ENCODE results near the gene DOCK1.

DOCK1 gene

GRCh38 chr10:127234306-127234800 lies 329.1 kb downstream of the DOCK1 start:
- FAIRE-seq: no peak

GRCh38 chr10:127236266-127236665 lies 331.0 kb downstream of the DOCK1 start:
- DNase-seq (ENCODE audit: insufficient read length, low spot score): no peak
- FAIRE-seq: no peak
- TF ChIP-seq PAX5 (IDR thresholded peaks at IDR 0.05; ENCODE audit: insufficient read depth, low read length, severe bottlenecking) (no peak), POLR2A (IDR thresholded peaks at IDR 0.05; ENCODE audit: low read depth, low read length) (no peak), POLR2AphosphoS5 (IDR thresholded peaks at IDR 0.05; ENCODE audit: low read depth, low read length) (no peak), POU2F2 (IDR thresholded peaks at IDR 0.05; ENCODE audit: low read depth, low read length) (no peak), SPI1 (IDR thresholded peaks at IDR 0.05; ENCODE audit: low read depth, low read length) (no peak)

More at GRCh38 chr10:127234306-127234800, 329.1 kb downstream of the DOCK1 start:
- TF ChIP-seq POLR2AphosphoS5 (IDR thresholded peaks at IDR 0.05; ENCODE audit: low read depth, low read length): no peak
- TF ChIP-seq PAX5 (IDR thresholded peaks at IDR 0.05; ENCODE audit: insufficient read depth, low read length, severe bottlenecking): no peak
- TF ChIP-seq TAF1 (IDR thresholded peaks at IDR 0.05; ENCODE audit: low read depth, low read length): no peak
- TF ChIP-seq SPI1 (IDR thresholded peaks at IDR 0.05; ENCODE audit: low read depth, low read length): no peak
- no peak for TF ChIP-seq POU2F2 (IDR thresholded peaks at IDR 0.05; ENCODE audit: low read depth, low read length)
- TF ChIP-seq POLR2A (IDR thresholded peaks at IDR 0.05; ENCODE audit: low read depth, low read length): no peak
- no peak for DNase-seq (ENCODE audit: insufficient read length, low spot score)

- DNase-seq (ENCODE audit: insufficient read length, low spot score) (no peak), FAIRE-seq (no peak)
- TF ChIP-seq SPI1 (IDR thresholded peaks at IDR 0.05; ENCODE audit: low read depth, low read length): no peak
- no peak for TF ChIP-seq PAX5 (IDR thresholded peaks at IDR 0.05; ENCODE audit: insufficient read depth, low read length, severe bottlenecking)
- no peak for TF ChIP-seq POLR2AphosphoS5 (IDR thresholded peaks at IDR 0.05; ENCODE audit: low read depth, low read length)
- TF ChIP-seq POU2F2 (IDR thresholded peaks at IDR 0.05; ENCODE audit: low read depth, low read length): no peak
- no peak for TF ChIP-seq POLR2A (IDR thresholded peaks at IDR 0.05; ENCODE audit: low read depth, low read length)
- no peak for TF ChIP-seq TAF1 (IDR thresholded peaks at IDR 0.05; ENCODE audit: low read depth, low read length)
These were observed 337.7 kb downstream of the DOCK1 start for GRCh38 chr10:127242914-127243313.

GRCh38 chr10:127243490-127244272 lies 338.5 kb downstream of the DOCK1 start:
- no peak for FAIRE-seq

GRCh38 chr10:127245456-127245855 lies 340.2 kb downstream of the DOCK1 start:
- FAIRE-seq (no peak), DNase-seq (ENCODE audit: insufficient read length, low spot score) (no peak)
- TF ChIP-seq SPI1 (IDR thresholded peaks at IDR 0.05; ENCODE audit: low read depth, low read length): no peak

More at GRCh38 chr10:127243490-127244272, 338.5 kb downstream of the DOCK1 start:
- DNase-seq (ENCODE audit: insufficient read length, low spot score): no peak
- TF ChIP-seq POLR2AphosphoS5 (IDR thresholded peaks at IDR 0.05; ENCODE audit: low read depth, low read length) (no peak), POU2F2 (IDR thresholded peaks at IDR 0.05; ENCODE audit: low read depth, low read length) (no peak), TAF1 (IDR thresholded peaks at IDR 0.05; ENCODE audit: low read depth, low read length) (no peak), POLR2A (IDR thresholded peaks at IDR 0.05; ENCODE audit: low read depth, low read length) (no peak), PAX5 (IDR thresholded peaks at IDR 0.05; ENCODE audit: insufficient read depth, low read length, severe bottlenecking) (no peak), SPI1 (IDR thresholded peaks at IDR 0.05; ENCODE audit: low read depth, low read length) (no peak)

GRCh38 chr10:127250031-127250430 lies 344.8 kb downstream of the DOCK1 start:
- DNase-seq (ENCODE audit: insufficient read length, low spot score) (no peak), FAIRE-seq (no peak)
- TF ChIP-seq SPI1 (IDR thresholded peaks at IDR 0.05; ENCODE audit: low read depth, low read length) (no peak), POLR2AphosphoS5 (IDR thresholded peaks at IDR 0.05; ENCODE audit: low read depth, low read length) (no peak), PAX5 (IDR thresholded peaks at IDR 0.05; ENCODE audit: insufficient read depth, low read length, severe bottlenecking) (no peak), POLR2A (IDR thresholded peaks at IDR 0.05; ENCODE audit: low read depth, low read length) (no peak), POU2F2 (IDR thresholded peaks at IDR 0.05; ENCODE audit: low read depth, low read length) (no peak), TAF1 (IDR thresholded peaks at IDR 0.05; ENCODE audit: low read depth, low read length) (no peak)

- no peak for DNase-seq (ENCODE audit: insufficient read length, low spot score)
- TF ChIP-seq POLR2A (IDR thresholded peaks at IDR 0.05; ENCODE audit: low read depth, low read length) (no peak), TAF1 (IDR thresholded peaks at IDR 0.05; ENCODE audit: low read depth, low read length) (no peak), SPI1 (IDR thresholded peaks at IDR 0.05; ENCODE audit: low read depth, low read length) (no peak), PAX5 (IDR thresholded peaks at IDR 0.05; ENCODE audit: insufficient read depth, low read length, severe bottlenecking) (no peak), POU2F2 (IDR thresholded peaks at IDR 0.05; ENCODE audit: low read depth, low read length) (no peak), POLR2AphosphoS5 (IDR thresholded peaks at IDR 0.05; ENCODE audit: low read depth, low read length) (no peak)
- FAIRE-seq: no peak
These were observed 347.6 kb downstream of the DOCK1 start for GRCh38 chr10:127252818-127253217.

- FAIRE-seq (no peak), DNase-seq (ENCODE audit: insufficient read length, low spot score) (no peak)
- TF ChIP-seq POU2F2 (IDR thresholded peaks at IDR 0.05; ENCODE audit: low read depth, low read length) (no peak), SPI1 (IDR thresholded peaks at IDR 0.05; ENCODE audit: low read depth, low read length) (no peak), POLR2AphosphoS5 (IDR thresholded peaks at IDR 0.05; ENCODE audit: low read depth, low read length) (no peak), POLR2A (IDR thresholded peaks at IDR 0.05; ENCODE audit: low read depth, low read length) (no peak), TAF1 (IDR thresholded peaks at IDR 0.05; ENCODE audit: low read depth, low read length) (no peak), PAX5 (IDR thresholded peaks at IDR 0.05; ENCODE audit: insufficient read depth, low read length, severe bottlenecking) (no peak)
These were observed 349.0 kb downstream of the DOCK1 start for GRCh38 chr10:127254276-127254675.

GRCh38 chr10:127257395-127257794 lies 352.2 kb downstream of the DOCK1 start:
- no peak for FAIRE-seq
- TF ChIP-seq SPI1 (IDR thresholded peaks at IDR 0.05; ENCODE audit: low read depth, low read length) (no peak), POLR2AphosphoS5 (IDR thresholded peaks at IDR 0.05; ENCODE audit: low read depth, low read length) (no peak), PAX5 (IDR thresholded peaks at IDR 0.05; ENCODE audit: insufficient read depth, low read length, severe bottlenecking) (no peak), POLR2A (IDR thresholded peaks at IDR 0.05; ENCODE audit: low read depth, low read length) (no peak), TAF1 (IDR thresholded peaks at IDR 0.05; ENCODE audit: low read depth, low read length) (no peak), POU2F2 (IDR thresholded peaks at IDR 0.05; ENCODE audit: low read depth, low read length) (no peak)
- no peak for DNase-seq (ENCODE audit: insufficient read length, low spot score)

All from GM12891 (cell line).